OCI-LY7 (cell line): Measurements from ENCODE around the gene MAP3K13.

Experiments
- EZH2phosphoT487 ChIP-seq: fragments of 200-600 bp; sonication (generic); IDR thresholded peaks from 2 replicates; pipeline ENCODE4 v1.6.1; 2018; ENCODE audit warnings: low read depth, borderline replicate concordance, mild to moderate bottlenecking, mixed run types, antibody characterized with exemption, low read length, moderate library complexity, mixed read lengths
- TF ChIP-seq, protein P1 (sequence below): fragments of 200-600 bp; sonication (generic); conservative IDR thresholded peaks from 2 replicates; pipeline ENCODE4 v1.5.1; 2014; ENCODE audit warnings: mild to moderate bottlenecking, antibody characterized with exemption, low read length, moderate library complexity, mixed read lengths

DNA sequence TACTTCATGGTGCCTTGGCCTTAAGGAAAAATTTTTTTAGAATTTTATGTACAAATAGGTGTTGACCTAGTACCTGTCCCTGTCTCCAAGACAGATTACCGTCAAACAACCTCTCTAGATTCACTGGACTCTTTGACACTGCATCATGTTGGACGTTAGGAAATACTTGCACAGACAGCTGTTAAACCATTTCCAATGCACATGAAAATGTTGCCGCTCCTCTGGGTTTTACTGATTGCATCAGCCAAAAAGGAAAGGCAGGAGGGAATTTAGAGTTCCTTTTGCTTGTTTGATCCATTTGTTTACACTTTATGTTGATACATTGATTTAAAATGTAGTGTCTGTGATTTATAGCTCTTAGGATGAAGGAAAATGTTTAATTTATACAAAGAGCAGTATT, 121.4 kb downstream of the MAP3K13 start:
- TF ChIP-seq, protein P1, sequence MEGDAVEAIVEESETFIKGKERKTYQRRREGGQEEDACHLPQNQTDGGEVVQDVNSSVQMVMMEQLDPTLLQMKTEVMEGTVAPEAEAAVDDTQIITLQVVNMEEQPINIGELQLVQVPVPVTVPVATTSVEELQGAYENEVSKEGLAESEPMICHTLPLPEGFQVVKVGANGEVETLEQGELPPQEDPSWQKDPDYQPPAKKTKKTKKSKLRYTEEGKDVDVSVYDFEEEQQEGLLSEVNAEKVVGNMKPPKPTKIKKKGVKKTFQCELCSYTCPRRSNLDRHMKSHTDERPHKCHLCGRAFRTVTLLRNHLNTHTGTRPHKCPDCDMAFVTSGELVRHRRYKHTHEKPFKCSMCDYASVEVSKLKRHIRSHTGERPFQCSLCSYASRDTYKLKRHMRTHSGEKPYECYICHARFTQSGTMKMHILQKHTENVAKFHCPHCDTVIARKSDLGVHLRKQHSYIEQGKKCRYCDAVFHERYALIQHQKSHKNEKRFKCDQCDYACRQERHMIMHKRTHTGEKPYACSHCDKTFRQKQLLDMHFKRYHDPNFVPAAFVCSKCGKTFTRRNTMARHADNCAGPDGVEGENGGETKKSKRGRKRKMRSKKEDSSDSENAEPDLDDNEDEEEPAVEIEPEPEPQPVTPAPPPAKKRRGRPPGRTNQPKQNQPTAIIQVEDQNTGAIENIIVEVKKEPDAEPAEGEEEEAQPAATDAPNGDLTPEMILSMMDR: no peak
- no peak for TF ChIP-seq EZH2phosphoT487
